Erythroblast (primary cell): ENCODE data around the gene TPT1.

Experiments
- GATA1 ChIP-seq: IDR thresholded peaks from 2 replicates; pipeline ENCODE4 v1.6.1; 2011; ENCODE audit warnings: low read depth, mild to moderate bottlenecking, control low read depth, low read length, moderate library complexity
- POLR2A ChIP-seq: IDR thresholded peaks from 2 replicates; pipeline ENCODE4 v1.6.1; 2011; ENCODE audit warnings: mild to moderate bottlenecking, low read length

GRCh38 chr13:45362939-45363338 lies 22.0 kb upstream of the TPT1 start:
- TF ChIP-seq POLR2A: no peak
- no peak for TF ChIP-seq GATA1
